Common myeloid progenitor, CD34-positive (primary cell): ENCODE data around the gene VPS37C.

Experiments
- CTCF ChIA-PET: fragments of 350-600 bp; sonication (Branson Sonifier 250); formaldehyde crosslinking; loops from one replicate; lab custom pipeline; 2021; ENCODE audit warnings: antibody characterized with exemption; lab: Charles Lee
- POLR2A ChIA-PET: fragments of 350-600 bp; sonication (Branson Sonifier 250); formaldehyde crosslinking; loops from one replicate; lab custom pipeline; 2021; ENCODE audit warnings: antibody characterized with exemption; lab: Charles Lee
- DNase-seq, 3 donors: peaks; one replicate each; pipeline versions ENCODE4 v3.0.0 to v3.0.0-alpha.2; 2013
- H3K27ac ChIP-seq, 2 experiments: 1 replicate in 1 of 2; 2 replicates in 1 of 2; pipeline ENCODE4 v1.7.0; 2013; ENCODE audit warnings: inconsistent platforms in 2 of 2, low read length in 2 of 2, mild to moderate bottlenecking in 2 of 2, low read depth in 1 of 2, moderate library complexity in 1 of 2; ENCODE audit not compliant: severe bottlenecking in 2 of 2, insufficient read depth in 1 of 2, poor library complexity in 1 of 2
- H3K27me3 ChIP-seq, 5 experiments: replicated peaks in 2 of 5; 1 replicate in 3 of 5; 2 replicates in 2 of 5; pipeline versions ENCODE4 v1.6.1 to v1.7.0; 2013; ENCODE audit warnings: low read length in 4 of 5, mild to moderate bottlenecking in 2 of 5, moderate library complexity in 2 of 5, inconsistent platforms in 1 of 5; ENCODE audit not compliant: insufficient read depth in 5 of 5, control insufficient read depth in 4 of 5
- H3K36me3 ChIP-seq, 4 experiments: 1 replicate in 2 of 4; 2 replicates in 2 of 4; pipeline versions ENCODE4 v1.6.1 to v1.7.0; 2013; ENCODE audit warnings: low read length in 3 of 4, control low read depth in 1 of 4, mild to moderate bottlenecking in 1 of 4; ENCODE audit not compliant: control insufficient read depth in 4 of 4, insufficient read depth in 4 of 4
- H3K4me1 ChIP-seq, 4 experiments: 1 replicate in 3 of 4; 2 replicates in 1 of 4; pipeline versions ENCODE4 v1.6.1 to v1.7.1; 2013; ENCODE audit warnings: low read length in 3 of 4, mild to moderate bottlenecking in 3 of 4, control low read depth in 1 of 4, inconsistent platforms in 1 of 4, moderate library complexity in 1 of 4; ENCODE audit not compliant: control insufficient read depth in 4 of 4, insufficient read depth in 4 of 4; ENCODE audit errors: control extremely low read depth in 1 of 4
- H3K4me3 ChIP-seq, 7 experiments: 1 replicate in 4 of 7; 2 replicates in 3 of 7; pipeline versions ENCODE4 v1.5.1 to v1.7.0; 2013; ENCODE audit warnings: mild to moderate bottlenecking in 7 of 7, low read length in 6 of 7, moderate library complexity in 6 of 7, inconsistent platforms in 2 of 7, low read depth in 2 of 7, control low read depth in 1 of 7; ENCODE audit not compliant: insufficient read depth in 4 of 7, control insufficient read depth in 1 of 7; ENCODE audit errors: extremely low read depth in 1 of 7
- H3K9me3 ChIP-seq, 5 experiments: 1 replicate in 4 of 5; 2 replicates in 1 of 5; pipeline versions ENCODE4 v1.6.1 to v1.7.1; 2013; ENCODE audit warnings: low read length in 4 of 5, mild to moderate bottlenecking in 2 of 5, inconsistent platforms in 1 of 5, low read depth in 1 of 5, moderate library complexity in 1 of 5; ENCODE audit not compliant: control insufficient read depth in 4 of 5, insufficient read depth in 2 of 5; ENCODE audit errors: control extremely low read depth in 1 of 5
- WGBS: methylation state at CpG from one replicate; pipeline ENCODE4 v1.1.5; 2013; ENCODE audit not compliant: insufficient coverage; 5-methylcytosine and 5-hydroxymethylcytosine counted together

VPS37C gene

GRCh38 chr11:61134801-61135257, 26.4 kb downstream of the VPS37C start:
- POLR2A ChIA-PET, result interaction anchor here (0.6 kb wide), 1 partner anchor 173 kb away, joined by 3 read pairs; no protein-coding TSS in a partner anchor
- Histone ChIP-seq H3K27ac (no peak overlapping the region), H3K9me3 (no peaks in the 10 kb centered on the region), H3K36me3 (peaks cover 2 to 24% (median 17%) of the 10 kb centered on the region in 4 experiments), H3K4me3 (no peak overlapping the region), H3K27me3 (no peaks in the 10 kb centered on the region), H3K4me1 (peaks cover 1 to 15% (median 14%) of the 10 kb centered on the region in 4 experiments)
- WGBS, result 98% methylated on average over 12 of the region's 12 CpGs
- no peak for DNase-seq
- CTCF ChIA-PET, result interaction anchor here (0.9 to 1.4 kb wide), 2 partner anchors 12 to 23 kb away, joined by 3 to 4 read pairs; no protein-coding TSS in a partner anchor

GRCh38 chr11:61133956-61134662, 27.1 kb downstream of the VPS37C start:
- POLR2A ChIA-PET, result no interaction called here
- CTCF ChIA-PET, result interaction anchor here (0.9 to 9.4 kb wide), 4 partner anchors 14 to 52 kb away, joined by 3 to 109 read pairs (median 5); no protein-coding TSS in a partner anchor
- Histone ChIP-seq H3K36me3 (peaks cover 2 to 24% (median 17%) of the 10 kb centered on the region in 4 experiments), H3K27ac (no peak overlapping the region), H3K9me3 (no peaks in the 10 kb centered on the region), H3K4me3 (no peak overlapping the region), H3K4me1 (peaks cover 0 to 14% (median 13%) of the 10 kb centered on the region in 4 experiments), H3K27me3 (no peaks in the 10 kb centered on the region)
- 97% methylated on average over 18 of the region's 18 CpGs for WGBS
- no peak for DNase-seq

GRCh38 chr11:61133145-61133544, 28.1 kb downstream of the VPS37C start:
- ChIA-PET CTCF (interaction anchor here (1.3 to 9.4 kb wide), 6 partner anchors 8 to 123 kb away, joined by 3 to 109 read pairs (median 4); no protein-coding TSS in a partner anchor), POLR2A (no interaction called here)
- WGBS, result 94% methylated on average over 7 of the region's 7 CpGs
- no peak for DNase-seq
- no peaks in the 10 kb centered on the region for H3K9me3 ChIP-seq
- no peak overlapping the region for H3K27ac ChIP-seq
- peaks cover 2 to 23% (median 15%) of the 10 kb centered on the region in 4 experiments for H3K36me3 ChIP-seq
- no peaks in the 10 kb centered on the region for H3K27me3 ChIP-seq
- H3K4me1 ChIP-seq, result peaks cover 0 to 9% (median 7%) of the 10 kb centered on the region in 4 experiments
- no peak overlapping the region for H3K4me3 ChIP-seq

GRCh38 chr11:61132646-61133045, 28.6 kb downstream of the VPS37C start:
- no peaks in the 10 kb centered on the region for H3K9me3 ChIP-seq
- CTCF ChIA-PET, result interaction anchor here (0.9 to 9.4 kb wide), 7 partner anchors 8 to 153 kb away, joined by 3 to 109 read pairs (median 4); no protein-coding TSS in a partner anchor
- peaks cover 2 to 21% (median 14%) of the 10 kb centered on the region in 4 experiments for H3K36me3 ChIP-seq
- no peak for DNase-seq
- peaks cover 0 to 9% (median 7%) of the 10 kb centered on the region in 4 experiments for H3K4me1 ChIP-seq
- no peak overlapping the region for H3K27ac ChIP-seq
- 96% methylated on average over 4 of the region's 5 CpGs for WGBS
- no peak overlapping the region for H3K4me3 ChIP-seq
- no peaks in the 10 kb centered on the region for H3K27me3 ChIP-seq
- POLR2A ChIA-PET, result no interaction called here

- H3K4me3 ChIP-seq, result no peak overlapping the region
- H3K36me3 ChIP-seq, result peaks cover 2 to 21% (median 14%) of the 10 kb centered on the region in 4 experiments
- H3K27me3 ChIP-seq, result no peaks in the 10 kb centered on the region
- ChIA-PET CTCF (interaction anchor here (0.9 to 9.4 kb wide), 6 partner anchors 9 to 152 kb away, joined by 3 to 109 read pairs (median 4); no protein-coding TSS in a partner anchor), POLR2A (no interaction called here)
- no peak for DNase-seq
- WGBS, result 95% methylated on average over 18 of the region's 19 CpGs
- no peak overlapping the region for H3K27ac ChIP-seq
- H3K4me1 ChIP-seq, result peaks cover 0 to 9% (median 7%) of the 10 kb centered on the region in 4 experiments
- no peaks in the 10 kb centered on the region for H3K9me3 ChIP-seq
Measured at GRCh38 chr11:61131998-61132555, 29.1 kb downstream of the VPS37C start.

- Histone ChIP-seq H3K27me3 (no peaks in the 10 kb centered on the region), H3K4me1 (peaks cover 0 to 9% (median 7%) of the 10 kb centered on the region in 4 experiments), H3K9me3 (no peaks in the 10 kb centered on the region), H3K27ac (no peak overlapping the region), H3K36me3 (peaks cover 2 to 21% (median 14%) of the 10 kb centered on the region in 4 experiments), H3K4me3 (no peak overlapping the region)
- 97% methylated on average over 12 of the region's 14 CpGs for WGBS
- POLR2A ChIA-PET, result interaction anchor here (0.7 kb wide), 1 partner anchor 77 kb away, joined by 3 read pairs; no protein-coding TSS in a partner anchor
- DNase-seq, result no peak
- CTCF ChIA-PET, result interaction anchor here (0.6 to 9.4 kb wide), 7 partner anchors 9 to 152 kb away, joined by 3 to 109 read pairs (median 4); no protein-coding TSS in a partner anchor
Measured at GRCh38 chr11:61131586-61131985, 29.6 kb downstream of the VPS37C start.
